Ishikawa (cell line): ENCODE results near the gene MS4A15.

ENCODE experiments used
- CEBPB ChIP-seq: IDR thresholded peaks from 2 replicates; pipeline ENCODE4 v1.6.1; 2012
- CREB1 ChIP-seq: IDR thresholded peaks from 2 replicates; pipeline ENCODE4 v1.6.1; 2012; ENCODE audit warnings: low read depth
- EGR1 ChIP-seq: IDR thresholded peaks from 2 replicates; pipeline ENCODE4 v1.6.1; 2012
- EP300 ChIP-seq: IDR thresholded peaks from 2 replicates; pipeline ENCODE4 v1.6.1; 2012; ENCODE audit warnings: borderline replicate concordance
- FOXM1 ChIP-seq: IDR thresholded peaks from 2 replicates; pipeline ENCODE4 v1.6.1; 2012; ENCODE audit warnings: low read depth, borderline replicate concordance
- NFIC ChIP-seq: IDR thresholded peaks from 2 replicates; pipeline ENCODE4 v1.6.1; 2012
- RAD21 ChIP-seq: IDR thresholded peaks from 2 replicates; pipeline ENCODE4 v1.6.1; 2012; ENCODE audit warnings: low read depth
- TAF1 ChIP-seq: IDR thresholded peaks from 2 replicates; pipeline ENCODE4 v1.6.1; 2012; ENCODE audit warnings: low read depth, mild to moderate bottlenecking
- TCF12 ChIP-seq: IDR thresholded peaks from 2 replicates; pipeline ENCODE4 v1.6.1; 2012; ENCODE audit warnings: low read depth
- TEAD4 ChIP-seq: IDR thresholded peaks from 2 replicates; pipeline ENCODE4 v1.6.1; 2012
- YY1 ChIP-seq: IDR thresholded peaks from 2 replicates; pipeline ENCODE4 v1.6.1; 2012; ENCODE audit warnings: low read depth
- ZBTB7A ChIP-seq: IDR thresholded peaks from 2 replicates; pipeline ENCODE4 v1.6.1; 2012; ENCODE audit warnings: low read depth
- TF ChIP-seq, protein P1 (sequence below): IDR thresholded peaks from 2 replicates; pipeline ENCODE4 v1.6.1; 2012
- TF ChIP-seq, protein P2 (sequence below): IDR thresholded peaks from 2 replicates; pipeline ENCODE4 v1.6.1; 2012
- TF ChIP-seq, protein P3 (sequence below): IDR thresholded peaks from 2 replicates; pipeline ENCODE4 v1.6.1; 2012; ENCODE audit warnings: low read depth, mild to moderate bottlenecking

The MS4A15 gene

DNA sequence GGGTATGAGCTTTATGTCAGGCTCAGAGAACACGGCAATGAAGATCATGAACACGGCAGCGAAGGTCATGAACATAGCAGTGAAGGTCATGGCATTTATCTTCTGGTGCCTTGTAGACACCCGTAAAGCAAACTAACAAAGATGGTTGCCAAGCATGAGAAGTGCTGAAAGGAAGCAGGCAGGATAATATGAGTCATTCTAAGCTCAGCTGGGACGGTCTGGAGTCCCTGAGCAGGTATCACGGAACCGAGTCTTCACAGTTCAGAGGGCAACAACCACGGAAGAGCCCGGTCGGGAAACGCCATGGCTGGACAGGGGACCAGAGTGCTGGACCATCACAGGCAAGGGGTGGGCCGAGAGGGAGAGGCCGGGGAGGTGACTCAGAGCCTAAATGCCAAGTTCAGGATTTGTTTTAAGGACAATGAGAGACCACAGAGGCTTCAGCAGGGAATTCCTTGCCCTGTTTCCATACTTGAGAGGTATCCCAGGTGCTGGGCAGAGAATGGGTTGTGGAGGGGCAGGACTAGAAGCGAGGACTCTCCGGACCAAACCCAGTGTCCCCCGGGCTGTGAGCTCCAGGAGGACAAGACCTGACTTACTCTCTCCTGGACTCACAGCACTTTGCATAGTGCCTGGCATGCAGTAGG is 15.3 kb downstream of the MS4A15 start:
- TF ChIP-seq, protein P1, sequence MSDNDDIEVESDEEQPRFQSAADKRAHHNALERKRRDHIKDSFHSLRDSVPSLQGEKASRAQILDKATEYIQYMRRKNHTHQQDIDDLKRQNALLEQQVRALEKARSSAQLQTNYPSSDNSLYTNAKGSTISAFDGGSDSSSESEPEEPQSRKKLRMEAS = no peak
- TF ChIP-seq NFIC (no peak), CEBPB (no peak), TAF1 (no peak), CREB1 (no peak), EP300 (no peak), TEAD4 (no peak), FOXM1 (no peak), RAD21 (no peak), YY1 (no peak), TCF12 (no peak), EGR1 (no peak), ZBTB7A (no peak)
- TF ChIP-seq, protein P2, sequence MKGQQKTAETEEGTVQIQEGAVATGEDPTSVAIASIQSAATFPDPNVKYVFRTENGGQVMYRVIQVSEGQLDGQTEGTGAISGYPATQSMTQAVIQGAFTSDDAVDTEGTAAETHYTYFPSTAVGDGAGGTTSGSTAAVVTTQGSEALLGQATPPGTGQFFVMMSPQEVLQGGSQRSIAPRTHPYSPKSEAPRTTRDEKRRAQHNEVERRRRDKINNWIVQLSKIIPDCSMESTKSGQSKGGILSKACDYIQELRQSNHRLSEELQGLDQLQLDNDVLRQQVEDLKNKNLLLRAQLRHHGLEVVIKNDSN = no peak
- TF ChIP-seq, protein P3, sequence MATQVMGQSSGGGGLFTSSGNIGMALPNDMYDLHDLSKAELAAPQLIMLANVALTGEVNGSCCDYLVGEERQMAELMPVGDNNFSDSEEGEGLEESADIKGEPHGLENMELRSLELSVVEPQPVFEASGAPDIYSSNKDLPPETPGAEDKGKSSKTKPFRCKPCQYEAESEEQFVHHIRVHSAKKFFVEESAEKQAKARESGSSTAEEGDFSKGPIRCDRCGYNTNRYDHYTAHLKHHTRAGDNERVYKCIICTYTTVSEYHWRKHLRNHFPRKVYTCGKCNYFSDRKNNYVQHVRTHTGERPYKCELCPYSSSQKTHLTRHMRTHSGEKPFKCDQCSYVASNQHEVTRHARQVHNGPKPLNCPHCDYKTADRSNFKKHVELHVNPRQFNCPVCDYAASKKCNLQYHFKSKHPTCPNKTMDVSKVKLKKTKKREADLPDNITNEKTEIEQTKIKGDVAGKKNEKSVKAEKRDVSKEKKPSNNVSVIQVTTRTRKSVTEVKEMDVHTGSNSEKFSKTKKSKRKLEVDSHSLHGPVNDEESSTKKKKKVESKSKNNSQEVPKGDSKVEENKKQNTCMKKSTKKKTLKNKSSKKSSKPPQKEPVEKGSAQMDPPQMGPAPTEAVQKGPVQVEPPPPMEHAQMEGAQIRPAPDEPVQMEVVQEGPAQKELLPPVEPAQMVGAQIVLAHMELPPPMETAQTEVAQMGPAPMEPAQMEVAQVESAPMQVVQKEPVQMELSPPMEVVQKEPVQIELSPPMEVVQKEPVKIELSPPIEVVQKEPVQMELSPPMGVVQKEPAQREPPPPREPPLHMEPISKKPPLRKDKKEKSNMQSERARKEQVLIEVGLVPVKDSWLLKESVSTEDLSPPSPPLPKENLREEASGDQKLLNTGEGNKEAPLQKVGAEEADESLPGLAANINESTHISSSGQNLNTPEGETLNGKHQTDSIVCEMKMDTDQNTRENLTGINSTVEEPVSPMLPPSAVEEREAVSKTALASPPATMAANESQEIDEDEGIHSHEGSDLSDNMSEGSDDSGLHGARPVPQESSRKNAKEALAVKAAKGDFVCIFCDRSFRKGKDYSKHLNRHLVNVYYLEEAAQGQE = no peak

DNA sequence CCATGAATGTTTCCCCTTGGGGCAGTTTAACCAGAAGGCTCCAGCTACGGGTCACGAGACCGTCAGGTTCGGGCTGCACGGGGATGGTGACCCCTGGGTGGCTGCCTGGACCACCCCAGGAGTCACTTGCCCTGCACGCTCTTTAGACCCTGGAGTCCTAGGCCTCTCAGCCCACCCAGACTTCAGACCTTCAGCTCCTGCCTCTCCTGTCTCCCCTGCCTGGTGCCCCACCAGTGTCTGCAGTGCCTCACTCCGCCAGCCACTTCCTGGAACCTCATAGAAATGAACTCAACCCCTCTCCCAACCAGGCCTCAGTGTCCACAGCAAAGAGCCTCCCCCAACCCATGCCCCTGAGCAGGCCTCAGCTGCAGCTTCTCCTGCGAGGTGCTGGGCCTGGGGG is 16.0 kb downstream of the MS4A15 start:
- no peak for TF ChIP-seq TEAD4
- no peak for TF ChIP-seq ZBTB7A
- TF ChIP-seq CREB1 = no peak
- no peak for TF ChIP-seq CEBPB
- TF ChIP-seq, protein P1 = no peak
- no peak for TF ChIP-seq NFIC
- TF ChIP-seq YY1 = no peak
- no peak for TF ChIP-seq EGR1
- TF ChIP-seq, protein P2 = no peak
- TF ChIP-seq TCF12 = no peak
- TF ChIP-seq TAF1 = no peak
- TF ChIP-seq EP300 = no peak
- TF ChIP-seq RAD21 = no peak
- no peak for TF ChIP-seq FOXM1
- TF ChIP-seq, protein P3 = no peak

DNA sequence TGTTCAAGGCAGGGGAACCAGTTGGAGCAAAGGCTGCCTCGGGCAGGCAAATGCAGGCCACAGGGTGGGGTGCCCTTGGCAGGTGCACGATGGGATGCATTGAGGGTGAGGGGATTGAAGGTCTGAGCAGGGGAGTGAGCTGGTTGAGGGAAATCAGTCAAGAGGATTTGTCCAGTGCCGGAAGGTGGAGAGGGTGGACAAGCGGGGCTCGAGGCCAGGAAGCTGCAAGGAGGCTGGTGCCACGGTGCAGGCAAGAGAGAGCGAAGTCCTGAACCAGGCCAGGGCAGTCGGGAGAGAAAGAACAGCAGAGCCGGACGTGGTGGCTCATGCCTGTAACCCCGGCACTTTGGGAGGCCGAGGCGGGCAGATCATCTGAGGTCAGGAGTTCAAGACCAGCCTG is 18.1 kb downstream of the MS4A15 start:
- TF ChIP-seq RAD21 = no peak
- no peak for TF ChIP-seq TAF1
- TF ChIP-seq, protein P3 = no peak
- TF ChIP-seq CREB1 = no peak
- no peak for TF ChIP-seq NFIC
- no peak for TF ChIP-seq TEAD4
- TF ChIP-seq EP300 = no peak
- TF ChIP-seq CEBPB = no peak
- no peak for TF ChIP-seq ZBTB7A
- no peak for TF ChIP-seq FOXM1
- no peak for TF ChIP-seq TCF12
- TF ChIP-seq, protein P1 = no peak
- no peak for TF ChIP-seq YY1
- no peak for TF ChIP-seq EGR1
- TF ChIP-seq, protein P2 = no peak
